T1000 (cell line): ENCODE measurements around the gene PPM1E.
"Not testable (repeated sequence)": the region's sequence is repeated elsewhere in the genome, so short reads cannot be mapped to it uniquely, and the experiment has no call there.

Source experiments
- DNase-seq: peaks from one replicate; lab custom pipeline; 2025; ENCODE audit warnings: mixed read lengths; lab: John Stamatoyannopoulos, UW

PPM1E gene

GRCh38 chr17:58840820-58841612, 85.4 kb downstream of the PPM1E start:
- DNase-seq = no peak

DNA sequence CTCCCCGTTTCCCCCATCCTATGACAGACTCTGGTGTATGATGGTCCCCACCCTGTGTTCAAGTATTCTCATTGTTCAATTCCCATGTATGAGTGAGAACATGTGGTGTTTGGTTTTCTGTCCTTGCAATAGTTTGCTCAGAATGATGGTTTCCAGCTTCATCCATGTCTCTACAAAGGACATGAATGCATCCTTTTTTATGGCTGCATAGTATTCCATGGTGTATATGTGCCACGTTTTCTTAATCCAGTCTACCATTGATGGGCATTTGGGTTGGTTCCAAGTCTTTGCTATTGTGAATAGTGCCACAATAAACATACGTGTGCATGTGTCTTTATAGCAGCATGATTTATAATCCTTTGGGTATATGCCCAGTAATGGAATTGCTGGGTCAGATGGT, 90.8 kb downstream of the PPM1E start:
- not testable (repeated sequence) for DNase-seq

GRCh38 chr17:58850106-58850505, 94.5 kb downstream of the PPM1E start:
- not testable (repeated sequence) for DNase-seq

GRCh38 chr17:58865301-58865700, 109.6 kb downstream of the PPM1E start:
- no peak for DNase-seq

- no peak for DNase-seq
These were observed 115.1 kb downstream of the PPM1E start for GRCh38 chr17:58870747-58871146.

DNA sequence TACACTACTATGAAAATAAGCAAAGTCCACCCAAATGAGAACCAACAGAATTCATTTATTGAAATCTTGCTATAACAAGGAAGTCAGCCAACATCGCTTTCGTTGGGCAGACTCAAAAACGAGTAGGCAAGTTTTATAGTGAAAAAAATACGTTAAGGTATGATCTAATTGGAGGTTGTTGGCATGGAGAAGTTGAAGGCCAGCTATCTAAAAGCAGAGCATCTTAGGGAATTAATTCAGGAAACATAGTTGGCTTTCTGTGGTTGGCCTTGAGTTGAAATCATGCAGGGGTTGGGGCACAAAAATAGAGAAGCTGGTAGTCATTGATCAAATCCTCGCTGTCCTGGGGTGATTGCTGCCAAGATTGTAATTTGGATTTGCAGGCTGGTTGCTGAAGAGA, 118.3 kb downstream of the PPM1E start:
- DNase-seq = no peak

DNA sequence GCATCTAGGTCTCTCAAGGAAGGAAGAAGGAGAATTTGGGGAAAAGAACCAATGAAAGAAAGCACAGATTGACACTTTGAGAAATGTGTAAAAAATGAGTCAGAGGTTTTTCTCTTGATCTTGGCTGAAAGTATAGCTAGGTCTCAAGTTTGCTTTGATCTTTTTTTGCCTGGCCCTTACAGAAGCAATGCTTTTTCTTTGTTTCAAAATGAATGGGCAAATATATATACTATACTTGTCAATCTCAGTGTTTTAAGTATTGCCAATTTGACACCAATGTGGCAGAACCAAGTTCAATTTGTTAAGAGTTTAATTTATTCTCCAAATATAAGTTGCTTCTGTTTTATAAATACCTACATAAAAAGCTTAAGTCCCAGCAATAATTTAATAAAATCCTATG, 119.6 kb downstream of the PPM1E start:
- no peak for DNase-seq

DNA sequence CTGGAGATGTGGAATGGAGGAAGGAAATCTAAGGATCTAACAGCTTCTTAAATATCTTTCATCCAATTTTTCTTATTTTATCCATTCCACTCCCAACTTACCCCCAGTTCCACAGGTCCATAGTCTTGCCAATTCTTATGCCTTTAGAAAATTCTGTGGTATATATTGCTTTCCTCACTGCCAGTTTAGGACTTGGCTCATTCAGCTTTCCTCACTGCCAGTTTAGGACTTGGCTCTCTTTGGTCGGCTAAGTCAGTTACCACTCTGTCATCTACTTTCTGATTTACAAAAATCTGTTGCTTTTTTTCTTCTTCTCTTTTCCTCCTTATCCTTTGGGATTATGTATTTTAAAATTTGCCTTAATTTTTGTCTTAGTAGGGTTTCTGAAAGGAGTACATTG, 128.5 kb downstream of the PPM1E start:
- no peak for DNase-seq

DNA sequence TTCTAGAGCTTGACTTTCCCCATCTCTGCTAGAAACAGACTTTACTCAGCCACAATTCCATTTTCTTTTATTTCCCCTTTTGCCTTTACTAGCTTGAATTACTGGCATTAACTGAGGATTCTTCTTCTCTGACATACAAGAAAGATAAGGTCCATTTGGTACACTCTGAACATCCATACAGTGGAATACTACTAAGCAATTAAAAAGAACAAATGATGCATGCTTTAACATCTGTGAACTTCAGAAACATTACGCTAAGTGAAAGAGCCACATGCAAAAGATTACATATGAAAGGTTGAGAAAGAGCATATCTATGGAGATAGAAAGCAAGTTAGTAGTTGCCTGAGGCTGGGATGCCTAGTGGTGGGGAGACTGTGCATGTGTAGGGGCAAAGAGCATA, 130.9 kb downstream of the PPM1E start:
- no peak for DNase-seq

- no peak for DNase-seq
These were observed 134.3 kb downstream of the PPM1E start for GRCh38 chr17:58889928-58890327.

GRCh38 chr17:58899191-58899590, 143.5 kb downstream of the PPM1E start:
- no peak for DNase-seq

DNA sequence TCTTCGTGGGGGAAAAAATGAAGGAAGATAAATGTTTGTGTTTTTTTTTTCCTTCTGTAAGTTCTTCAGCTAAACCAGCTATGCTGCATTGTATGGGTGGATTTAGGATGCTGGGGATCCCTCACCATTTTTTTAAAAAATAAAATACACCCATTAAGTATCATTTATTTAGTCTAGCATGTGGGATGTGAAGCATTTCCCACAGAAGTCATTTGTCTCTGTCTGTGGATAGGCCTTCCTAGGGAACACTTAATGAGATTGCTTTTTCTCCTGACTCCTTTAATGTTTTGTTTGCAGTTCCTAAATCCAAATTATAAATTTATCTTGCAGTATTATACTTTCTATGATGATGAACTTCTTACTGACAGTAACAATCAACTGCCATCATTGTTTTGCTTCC, 146.7 kb downstream of the PPM1E start:
- no peak for DNase-seq

DNA sequence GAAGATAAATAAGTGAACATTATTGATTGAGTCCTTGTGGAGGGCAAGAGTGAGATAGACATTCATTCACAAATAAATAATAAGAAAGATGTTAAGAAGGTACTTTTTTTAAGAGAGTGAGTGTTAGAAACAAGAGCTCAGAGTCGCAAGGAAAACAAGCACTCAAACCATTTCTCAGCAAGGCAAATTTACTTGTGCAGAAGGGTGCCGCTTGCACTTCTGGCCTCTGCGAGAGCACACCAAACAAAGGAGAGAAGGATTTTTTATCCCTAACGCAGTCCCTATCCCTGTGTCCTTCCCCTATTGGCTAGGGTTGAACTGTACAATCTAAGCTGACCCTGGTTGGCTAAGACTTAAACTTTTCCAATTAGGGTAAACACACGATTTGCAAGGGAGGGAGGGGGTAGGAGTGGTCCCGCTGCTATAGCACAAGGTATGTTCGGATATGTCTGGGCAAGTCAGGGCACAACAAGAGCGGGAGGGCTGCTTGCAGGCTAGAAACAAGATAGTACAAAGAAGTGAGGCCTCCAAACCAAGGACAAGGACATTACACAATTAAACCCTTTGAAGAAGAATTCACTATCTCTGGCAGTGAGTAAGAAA, 156.2 kb downstream of the PPM1E start:
- no peak for DNase-seq

DNA sequence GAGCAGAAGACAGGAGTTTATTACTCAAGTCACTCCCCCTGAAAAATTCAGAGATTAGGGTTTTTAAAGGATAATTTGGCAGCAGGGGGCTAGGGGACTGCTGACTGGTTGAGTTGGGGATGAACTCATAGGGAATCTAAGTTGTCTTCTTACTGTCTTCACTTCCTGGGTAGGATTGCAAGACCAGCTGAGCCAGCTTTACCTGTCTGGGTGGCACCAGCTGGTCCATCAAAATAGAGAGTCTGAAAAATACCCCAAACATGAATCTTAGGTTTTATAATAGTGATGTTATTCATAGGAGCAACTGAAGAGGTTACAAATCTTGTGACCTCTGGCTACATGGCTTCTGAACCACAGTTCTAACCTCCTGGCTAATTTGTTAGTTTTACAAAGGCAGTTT, 157.9 kb downstream of the PPM1E start:
- DNase-seq = no peak

GRCh38 chr17:58913971-58914769, 158.5 kb downstream of the PPM1E start:
- no peak for DNase-seq

DNA sequence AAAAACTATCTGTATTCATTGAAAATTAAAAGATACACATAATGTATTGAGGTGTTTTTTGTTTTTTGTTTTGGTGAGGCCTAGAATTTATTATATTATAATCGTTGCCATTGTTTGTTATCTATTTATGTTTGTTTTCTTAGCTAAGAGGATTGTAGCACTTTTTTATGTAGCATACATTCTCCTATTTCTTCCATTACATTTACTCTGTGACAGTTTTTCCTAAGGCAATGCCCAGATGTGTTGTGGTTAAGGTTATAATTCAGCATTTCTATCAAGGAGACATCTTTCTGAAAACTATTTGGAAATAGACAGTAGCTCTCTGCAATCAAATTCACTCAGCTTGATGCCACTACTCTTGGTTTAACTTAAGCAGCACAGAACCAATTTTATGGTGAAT, 161.6 kb downstream of the PPM1E start:
- DNase-seq = no peak

DNA sequence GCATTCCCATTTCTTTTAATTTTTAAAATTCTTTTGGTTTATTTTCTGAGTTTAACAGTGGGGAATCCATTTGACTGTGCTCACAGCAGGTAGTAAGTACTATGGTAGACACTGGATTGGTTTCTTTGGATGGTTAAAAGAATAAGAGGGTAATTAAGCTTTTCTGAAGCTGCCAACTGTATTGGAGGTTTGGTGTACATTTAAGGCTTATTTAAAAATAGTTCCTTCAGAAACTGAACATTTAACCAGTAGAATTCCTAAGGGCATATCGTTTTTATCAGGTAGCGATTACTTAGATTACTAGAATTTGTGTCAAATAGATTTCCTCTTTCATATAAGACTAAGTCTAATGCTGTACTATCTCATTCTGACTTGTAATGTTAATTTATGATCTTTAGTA, 162.4 kb downstream of the PPM1E start:
- DNase-seq = no peak

DNA sequence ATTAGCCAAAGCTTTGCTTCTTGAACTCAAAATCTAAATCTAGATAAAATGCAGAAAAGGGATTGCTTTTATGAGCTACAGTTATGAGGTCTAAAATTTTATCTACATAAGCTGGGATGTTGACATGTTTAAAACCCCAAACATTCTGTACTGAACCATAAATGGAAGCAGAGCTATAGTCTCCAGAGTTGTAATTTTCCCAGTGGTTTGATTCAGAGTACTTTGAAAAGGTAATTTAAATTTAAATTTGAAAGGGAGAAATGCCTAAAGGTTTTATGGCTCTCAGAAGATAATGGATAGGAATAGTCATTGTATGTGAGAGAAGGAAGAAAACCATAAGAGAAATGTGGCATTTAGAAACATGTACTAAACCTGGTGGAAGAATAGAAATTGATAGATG, 163.2 kb downstream of the PPM1E start:
- no peak for DNase-seq

DNA sequence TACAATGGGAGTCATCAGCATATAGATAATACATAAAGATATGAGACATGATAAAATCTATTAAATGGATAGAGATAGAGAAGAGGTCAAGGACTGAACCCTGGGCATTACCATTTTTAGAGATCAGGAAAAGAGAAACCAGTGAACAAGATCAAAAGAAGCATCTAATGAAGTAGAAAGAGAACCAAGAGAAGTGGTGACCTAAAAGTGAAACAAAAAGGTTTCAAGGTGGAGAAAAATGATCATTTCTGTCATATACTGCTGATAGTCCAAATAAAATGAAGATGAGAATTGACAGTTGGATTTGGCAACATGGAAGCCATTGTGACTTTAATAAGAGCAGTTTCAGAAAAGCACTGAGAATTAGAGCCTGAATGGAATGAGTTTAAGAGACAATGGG, 165.1 kb downstream of the PPM1E start:
- no peak for DNase-seq

GRCh38 chr17:58932956-58933355, 177.3 kb downstream of the PPM1E start:
- DNase-seq = no peak

GRCh38 chr17:58936295-58936694, 180.6 kb downstream of the PPM1E start:
- no peak for DNase-seq

GRCh38 chr17:58944166-58944565, 188.5 kb downstream of the PPM1E start:
- DNase-seq = no peak

DNA sequence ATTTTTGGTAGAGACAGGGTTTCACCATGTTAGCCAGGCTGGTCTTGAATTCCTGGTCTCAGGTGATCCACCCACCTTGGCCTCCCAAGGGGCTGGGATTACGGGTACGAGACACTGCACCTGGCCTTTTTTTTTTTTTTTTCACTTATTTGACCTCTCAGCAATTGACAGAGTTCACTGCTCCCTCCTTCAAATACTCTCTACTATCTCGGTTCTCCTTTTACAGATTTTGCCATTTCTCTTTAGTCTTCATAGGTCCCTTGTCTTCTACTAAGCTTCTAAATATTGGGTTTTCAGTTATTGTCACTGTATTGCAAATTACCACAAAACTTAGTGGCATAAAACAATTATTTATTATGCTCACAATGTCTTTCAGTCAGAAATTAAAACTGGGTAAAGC, 191.8 kb downstream of the PPM1E start:
- no peak for DNase-seq
